Thoracic aorta (tissue), 2 donors: ENCODE results near the gene PCK1. TPM values are rescaled to one million over a fixed set of nuclear protein-coding genes. Genes with fewer than 3 reads are reported as not detected.

ENCODE experiments used
- ATAC-seq: fragments of 150-250 bp; one replicate; pipeline ENCODE4 v1.8.0; 2017; ENCODE audit warnings: low read depth; ENCODE audit not compliant: insufficient number of reproducible peaks, low FRiP score
- DNase-seq: peaks from one replicate; pipeline ENCODE4 v3.0.0-alpha.2; 2020; ENCODE audit warnings: low spot score
- H3K27ac ChIP-seq, 2 donors: fragments of 200-600 bp; sonication (generic); 1 replicate in 1 of 2; 2 replicates in 1 of 2; pipeline ENCODE4 v1.5.1; 2016; ENCODE audit warnings: mild to moderate bottlenecking in 2 of 2, moderate library complexity in 2 of 2
- H3K27me3 ChIP-seq: fragments of 200-600 bp; sonication (generic); replicated peaks from 2 replicates; pipeline ENCODE4 v1.6.0; 2016; ENCODE audit warnings: mild to moderate bottlenecking; ENCODE audit not compliant: insufficient read depth
- H3K36me3 ChIP-seq: fragments of 200-600 bp; sonication (generic); one replicate; pipeline ENCODE4 v1.5.1; 2016
- H3K4me1 ChIP-seq, 2 donors: fragments of 200-600 bp; sonication (generic); 1 replicate in 1 of 2; 2 replicates in 1 of 2; pipeline versions ENCODE4 v1.5.1 to v1.6.0; 2016; ENCODE audit warnings: low read depth in 2 of 2, mild to moderate bottlenecking in 1 of 2; ENCODE audit not compliant: control insufficient read depth in 1 of 2
- H3K4me3 ChIP-seq: fragments of 200-600 bp; sonication (generic); 2 replicates; pipeline ENCODE4 v1.5.1; 2016; ENCODE audit warnings: mild to moderate bottlenecking
- H3K9me3 ChIP-seq: fragments of 200-600 bp; sonication (generic); 2 replicates; pipeline ENCODE4 v1.5.1; 2016
- CTCF ChIP-seq: fragments of 200-600 bp; sonication (generic); IDR thresholded peaks from one replicate; pipeline ENCODE4 v1.5.1; 2019; ENCODE audit warnings: antibody characterized with exemption
- total RNA-seq, 2 donors: library from RNA; depleted of rRNA; stranded (reverse); fragments of >200 nt; gene quantifications; one replicate each; pipeline versions ENCODE4 v1.1.0 to v1.2.3, GENCODE V29; 2016

PCK1 gene
- total RNA-seq, 2 donors from 2014 or later, result 0.56 to 4.2 TPM

DNA sequence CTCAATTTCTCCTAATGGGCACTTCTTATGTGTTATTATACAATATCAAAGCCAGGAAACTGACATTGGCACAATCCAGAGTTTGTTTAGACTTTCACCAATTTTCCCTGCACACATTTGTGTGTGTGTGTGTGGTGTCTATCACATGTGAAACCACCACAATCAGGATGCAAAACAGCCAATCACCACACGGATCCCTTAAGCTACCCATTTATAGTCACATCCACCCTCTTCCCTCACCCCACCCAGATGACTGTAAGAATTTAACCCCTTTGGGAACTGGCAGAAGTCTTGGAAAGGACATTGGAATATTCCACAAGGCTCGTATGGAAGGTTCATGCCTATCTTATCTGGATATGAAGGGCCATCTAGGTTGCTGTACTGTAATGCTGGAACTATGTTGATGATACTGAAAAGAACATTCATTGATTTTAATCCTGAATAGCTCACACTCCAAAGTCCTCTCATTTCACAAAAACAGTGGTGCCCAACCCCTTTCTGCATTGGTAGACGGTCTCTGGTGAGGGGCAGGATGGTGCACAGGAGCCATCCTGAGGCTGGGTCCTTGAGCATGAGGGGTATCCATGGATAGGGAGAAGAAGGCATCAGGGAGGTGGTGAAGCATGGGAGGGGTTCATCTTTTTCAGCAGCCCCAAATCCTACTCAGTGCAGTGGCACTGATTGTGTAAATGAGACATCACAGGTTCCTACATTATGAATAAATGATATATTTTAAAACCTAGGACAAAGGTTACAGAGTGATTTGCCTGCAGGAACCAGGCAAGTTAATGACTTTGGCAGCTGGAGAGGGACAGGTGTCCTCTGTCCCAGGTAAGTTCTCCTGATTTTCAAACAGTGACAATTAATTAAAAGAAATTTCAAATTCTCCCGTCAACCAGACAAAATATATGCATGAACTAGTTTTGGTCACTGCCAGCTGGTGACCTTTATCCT, 23.9 kb upstream of the PCK1 start:
- TF ChIP-seq CTCF, result no peak
- DNase-seq, result no peak

DNA sequence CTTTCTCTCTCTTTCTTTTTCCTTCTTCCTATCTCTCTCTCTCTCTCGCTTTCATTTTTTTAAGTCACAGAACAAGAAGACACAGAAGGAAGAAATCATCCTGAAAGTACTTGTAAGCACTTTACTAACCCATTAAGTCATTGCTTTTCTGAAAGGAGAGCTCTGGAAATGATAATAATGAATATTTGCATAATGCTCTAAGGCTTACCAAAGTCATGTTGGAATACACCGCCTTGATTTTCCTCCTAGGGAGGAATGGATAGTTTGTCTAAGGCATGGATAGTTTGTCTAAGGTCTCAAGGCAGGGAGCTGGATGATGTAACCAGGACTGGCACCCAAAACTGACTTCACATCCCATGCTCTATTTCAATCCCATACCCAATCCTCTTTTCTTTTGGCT, 23.1 kb upstream of the PCK1 start:
- no peaks in the 10 kb centered on the region for H3K27me3 ChIP-seq
- ATAC-seq (no peak), DNase-seq (no peak)
- H3K4me1 ChIP-seq, result no peaks in the 10 kb centered on the region
- H3K9me3 ChIP-seq, result peaks cover 5% of the 10 kb centered on the region
- TF ChIP-seq CTCF, result no peak
- no peak overlapping the region for H3K27ac ChIP-seq
- H3K36me3 ChIP-seq, result no peaks in the 10 kb centered on the region
- H3K4me3 ChIP-seq, result no peak overlapping the region

More for the DNA sequence above, 23.9 kb upstream of the PCK1 start:
- no peaks in the 10 kb centered on the region for H3K36me3 ChIP-seq
- no peak for ATAC-seq
- H3K27me3 ChIP-seq, result no peaks in the 10 kb centered on the region
- H3K27ac ChIP-seq, result no peak overlapping the region
- peaks cover 6% of the 10 kb centered on the region for H3K9me3 ChIP-seq
- no peaks in the 10 kb centered on the region for H3K4me1 ChIP-seq
- no peak overlapping the region for H3K4me3 ChIP-seq

GRCh38 chr20:57539889-57540288, 21.0 kb upstream of the PCK1 start:
- Histone ChIP-seq H3K27ac (no peak overlapping the region), H3K4me1 (no peaks in the 10 kb centered on the region), H3K4me3 (no peak overlapping the region), H3K36me3 (no peaks in the 10 kb centered on the region), H3K27me3 (no peaks in the 10 kb centered on the region), H3K9me3 (no peaks in the 10 kb centered on the region)
- DNase-seq (no peak), ATAC-seq (no peak)
- TF ChIP-seq CTCF, result no peak

DNA sequence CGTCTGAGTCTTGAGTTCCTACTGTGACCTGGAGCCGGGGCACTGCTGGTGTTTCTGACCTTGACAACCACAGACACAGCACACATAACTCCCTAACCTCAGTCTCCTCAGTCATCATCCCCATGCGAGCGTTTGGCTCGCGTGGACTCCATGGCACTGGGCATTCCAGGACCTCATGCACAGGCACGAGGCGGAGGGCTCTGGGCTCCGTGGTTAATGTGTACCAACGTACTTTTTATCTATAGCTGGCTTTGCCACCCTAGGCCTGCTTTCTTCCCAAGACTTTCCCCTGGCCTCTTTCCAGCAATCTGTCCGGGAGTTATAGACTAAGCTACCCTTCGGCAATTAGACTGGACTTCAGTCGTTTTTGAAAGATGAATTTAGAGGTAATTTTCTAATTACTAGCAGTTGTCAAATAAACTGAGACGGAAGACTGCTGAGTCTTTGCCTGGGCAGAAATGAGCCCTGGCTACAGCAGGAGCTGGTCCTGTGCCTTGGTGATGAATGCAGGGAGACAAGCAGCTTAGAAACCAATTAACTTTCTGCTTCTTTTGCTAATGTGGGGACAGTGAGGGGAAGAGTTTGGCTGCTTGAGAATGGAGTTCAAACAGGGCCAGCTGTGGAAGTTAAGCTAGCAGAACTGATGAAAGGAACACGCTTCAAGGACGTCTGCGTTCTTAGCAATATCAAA, 19.9 kb upstream of the PCK1 start:
- H3K36me3 ChIP-seq, result no peaks in the 10 kb centered on the region
- H3K4me1 ChIP-seq, result no peaks in the 10 kb centered on the region
- no peaks in the 10 kb centered on the region for H3K27me3 ChIP-seq
- H3K27ac ChIP-seq, result no peak overlapping the region
- H3K4me3 ChIP-seq, result no peak overlapping the region
- ATAC-seq, result no peak
- no peak for DNase-seq
- H3K9me3 ChIP-seq, result no peaks in the 10 kb centered on the region
- TF ChIP-seq CTCF, result no peak

DNA sequence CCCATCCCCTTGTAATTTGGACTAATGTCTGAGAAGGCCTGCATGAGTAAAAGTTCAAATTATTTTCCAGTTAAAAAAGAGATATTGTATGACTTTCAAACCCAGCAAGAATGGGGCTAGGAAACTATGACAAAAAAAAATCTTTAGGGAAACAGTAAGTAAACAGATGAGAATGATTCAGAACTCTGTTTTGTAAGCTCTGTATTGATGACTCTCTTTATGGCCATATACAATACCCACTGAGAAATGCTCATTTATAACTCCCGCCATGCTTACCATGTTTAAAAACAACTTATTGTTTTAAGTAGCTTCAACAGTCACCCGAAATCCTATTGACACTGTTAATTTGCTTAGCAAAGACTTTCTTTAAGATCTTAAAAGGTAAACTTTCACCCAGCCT, 17.2 kb upstream of the PCK1 start:
- DNase-seq (no peak), ATAC-seq (no peak)
- Histone ChIP-seq H3K4me1 (no peaks in the 10 kb centered on the region), H3K36me3 (no peaks in the 10 kb centered on the region), H3K27me3 (no peaks in the 10 kb centered on the region), H3K4me3 (no peak overlapping the region), H3K9me3 (no peaks in the 10 kb centered on the region), H3K27ac (no peak overlapping the region)
- no peak for TF ChIP-seq CTCF
